ENCODE results near the gene ZSCAN12. TPM values are rescaled to one million over a fixed set of nuclear protein-coding genes. Genes with fewer than 3 reads are reported as not detected.
A peak's percentile ranks its signal among the peaks of the same experiment; 100 is the strongest.

Gene ZSCAN12
- total and polyA plus RNA-seq, 5 experiments from 2014 or later, result 1.8 to 11.5 (median 3.8) TPM

- DNase-seq, result no peak
- Mint-ChIP-seq H3K27me3 (no peaks in the 10 kb centered on the region), H3K27ac (no peak overlapping the region), H3K4me1 (peaks cover 0 to 11% (median 8%) of the 10 kb centered on the region in 4 donors), H3K9me3 (peaks cover 0 to 3% (median under 1%) of the 10 kb centered on the region in 9 donors), H3K4me3 (no peak overlapping the region), H3K36me3 (no peaks in the 10 kb centered on the region)
- POLR2A ChIA-PET, result interaction anchor here (0.5 to 2.3 kb wide), 11 partner anchors 10 to 1158 kb away, joined by 3 to 15 read pairs (median 4); partner anchors contain the start of genes ZKSCAN3, ZKSCAN8, ZNF165 and ZSCAN26
- ATAC-seq, result peak in 1 of 2 donors; percentile 6
These were observed 64.4 kb downstream of the ZSCAN12 start for GRCh38 chr6:28335040-28335563.

DNA sequence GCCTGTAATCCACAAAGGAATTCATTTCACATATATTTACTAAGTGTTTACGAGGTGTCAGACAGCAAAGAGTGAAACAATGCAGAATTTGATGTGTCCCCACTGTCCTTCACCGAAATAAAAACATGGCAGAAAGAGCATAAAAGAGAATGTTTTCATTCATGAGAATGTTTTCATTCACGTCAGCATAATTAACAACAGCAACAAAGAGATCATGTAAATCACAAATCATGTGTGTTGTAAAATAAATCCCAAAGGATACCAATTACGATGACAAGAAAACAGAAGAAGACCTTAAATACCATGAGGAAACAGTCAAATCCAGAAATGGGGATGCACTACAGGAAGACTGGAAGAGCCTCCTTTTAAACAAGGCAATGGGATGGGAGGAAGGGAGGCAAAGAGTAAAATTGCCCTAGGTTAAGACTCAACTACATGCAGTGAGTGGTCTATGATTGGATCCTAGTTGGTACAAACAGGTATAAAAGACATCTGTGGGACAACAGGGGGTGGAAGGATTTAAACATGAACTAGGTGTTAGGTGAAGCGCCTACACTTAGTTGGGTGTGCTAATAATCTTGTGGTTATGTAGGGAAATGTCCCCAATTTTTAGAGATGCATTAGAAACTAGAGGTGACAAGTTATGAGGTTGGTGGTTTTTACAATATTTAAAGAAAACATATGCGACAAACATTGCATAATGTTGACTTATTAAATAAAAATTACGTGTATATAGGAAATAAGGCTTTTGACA lies 65.1 kb downstream of the ZSCAN12 start:
- H3K4me3 Mint-ChIP-seq, result peak overlapping the region in 3 of 10 donors; percentile 1 to 53 (median 31)
- peak overlapping the region in 3 of 10 donors; percentile 23 to 61 (median 31) for H3K27ac Mint-ChIP-seq

GRCh38 chr6:28333599-28334018 lies 65.9 kb downstream of the ZSCAN12 start:
- Mint-ChIP-seq H3K4me1 (peaks cover 0 to 11% (median 8%) of the 10 kb centered on the region in 4 donors), H3K4me3 (no peak overlapping the region)
- no peak for ATAC-seq

More for the DNA sequence above, 65.1 kb downstream of the ZSCAN12 start:
- POLR2A ChIA-PET, result interaction anchor here (0.6 to 2.3 kb wide), 6 partner anchors 11 to 1158 kb away, joined by 3 to 15 read pairs (median 4); partner anchors contain the start of genes ZKSCAN3 and ZSCAN26
- H3K27me3 Mint-ChIP-seq, result no peaks in the 10 kb centered on the region
- DNase-seq, result no peak
- no peak for ATAC-seq
- H3K36me3 Mint-ChIP-seq, result no peaks in the 10 kb centered on the region
- peaks cover 0 to under 1% (median 0%) of the 10 kb centered on the region in 9 donors for H3K9me3 Mint-ChIP-seq
- peaks cover 0 to 11% (median 8%) of the 10 kb centered on the region in 4 donors for H3K4me1 Mint-ChIP-seq

GRCh38 chr6:28333047-28333446 lies 66.5 kb downstream of the ZSCAN12 start:
- POLR2A ChIA-PET, result no interaction called here
- ATAC-seq, result no peak
- peak overlapping the region in 4 of 10 donors; percentile 6 to 44 (median 21) for H3K27ac Mint-ChIP-seq
- H3K36me3 Mint-ChIP-seq, result peaks cover 6 to 11% (median 7%) of the 10 kb centered on the region in 3 donors
- no peaks in the 10 kb centered on the region for H3K27me3 Mint-ChIP-seq
- H3K9me3 Mint-ChIP-seq, result peaks cover 0 to 12% (median 6%) of the 10 kb centered on the region in 9 donors
- DNase-seq, result no peak
- peaks cover 0 to 11% (median 8%) of the 10 kb centered on the region in 4 donors for H3K4me1 Mint-ChIP-seq
- H3K4me3 Mint-ChIP-seq, result no peak overlapping the region

More at GRCh38 chr6:28333599-28334018, 65.9 kb downstream of the ZSCAN12 start:
- Mint-ChIP-seq H3K9me3 (peaks cover 0 to 9% (median 6%) of the 10 kb centered on the region in 9 donors), H3K27ac (peak overlapping the region in 8 of 10 donors; percentile 6 to 79 (median 44)), H3K36me3 (peaks cover 6 to 7% (median 7%) of the 10 kb centered on the region in 3 donors), H3K27me3 (no peaks in the 10 kb centered on the region)
- DNase-seq, result no peak
- POLR2A ChIA-PET, result no interaction called here

- DNase-seq (no peak), ATAC-seq (no peak)
- peaks cover 10 to 41% (median 28%) of the 10 kb centered on the region in 9 donors for H3K9me3 Mint-ChIP-seq
- no peak overlapping the region for H3K27ac Mint-ChIP-seq
- H3K36me3 Mint-ChIP-seq, result peaks cover 18 to 39% (median 29%) of the 10 kb centered on the region in 3 donors
- no peaks in the 10 kb centered on the region for H3K27me3 Mint-ChIP-seq
- POLR2A ChIA-PET, result no interaction called here
- peaks cover 0 to 9% (median 8%) of the 10 kb centered on the region in 4 donors for H3K4me1 Mint-ChIP-seq
- H3K4me3 Mint-ChIP-seq, result no peak overlapping the region
These were observed 69.5 kb downstream of the ZSCAN12 start for GRCh38 chr6:28330041-28330440.

Other genes with a start within 250 kb of the ZSCAN12 start
- gene ZSCAN9, start 174.5 kb downstream of the ZSCAN12 start, total RNA-seq, result 1 to 10 TPM; 3.4 to 4.8 TPM
- 1 to 10 TPM in 2 of 3 donors, under 1 TPM in 1; 0.86 to 2.6 (median 1.1) TPM for gene ZSCAN9, start 174.5 kb downstream of the ZSCAN12 start, polyA plus RNA-seq
- gene ZKSCAN4, start 147.5 kb downstream of the ZSCAN12 start, total RNA-seq, result 10 to 100 TPM; 10.5 to 11.4 TPM
- gene ZKSCAN4, start 147.5 kb downstream of the ZSCAN12 start, polyA plus RNA-seq, result 1 to 10 TPM; 3.4 to 7.1 (median 4.1) TPM
- gene NKAPL, start 140.4 kb downstream of the ZSCAN12 start, total RNA-seq, result 1 to 10 TPM; 1.2 to 1.7 TPM
- gene NKAPL, start 140.4 kb downstream of the ZSCAN12 start, polyA plus RNA-seq, result under 1 TPM in 1 of 3 donors, not detected in 2; 0.26 TPM
- 10 to 100 TPM; 22.0 to 26.8 TPM for gene ZSCAN26, start 132.6 kb downstream of the ZSCAN12 start, total RNA-seq
- gene ZSCAN26, start 132.6 kb downstream of the ZSCAN12 start, polyA plus RNA-seq, result 10 to 100 TPM; 14.3 to 16.1 (median 14.7) TPM
- gene PGBD1, start 118.2 kb downstream of the ZSCAN12 start, total RNA-seq, result 1 to 10 TPM; 2.4 to 2.5 TPM
- 1 to 10 TPM in 1 of 3 donors, under 1 TPM in 2; 0.45 to 1.2 (median 0.87) TPM for gene PGBD1, start 118.2 kb downstream of the ZSCAN12 start, polyA plus RNA-seq
- gene ZSCAN31, start 63.6 kb downstream of the ZSCAN12 start, total RNA-seq, result 1 to 10 TPM; 1.8 to 2.8 TPM
- 1 to 10 TPM in 1 of 3 donors, under 1 TPM in 2; 0.79 to 1.0 (median 0.98) TPM for gene ZSCAN31, start 63.6 kb downstream of the ZSCAN12 start, polyA plus RNA-seq
- gene ZKSCAN3, start 49.8 kb downstream of the ZSCAN12 start, total RNA-seq, result 10 to 100 TPM in 1 of 2 experiments, 1 to 10 TPM in 1; 8.7 to 11.1 TPM
- gene ZKSCAN3, start 49.8 kb downstream of the ZSCAN12 start, polyA plus RNA-seq, result 1 to 10 TPM in 2 of 3 donors, under 1 TPM in 1; 0.81 to 4.0 (median 2.0) TPM
- gene ZSCAN23, start 43.7 kb upstream of the ZSCAN12 start, total RNA-seq, result 1 to 10 TPM; 2.8 to 3.3 TPM
- gene ZSCAN23, start 43.7 kb upstream of the ZSCAN12 start, polyA plus RNA-seq, result 1 to 10 TPM in 2 of 3 donors, under 1 TPM in 1; 0.76 to 1.7 (median 1.1) TPM
- gene GPX6, start 116.0 kb upstream of the ZSCAN12 start, total RNA-seq, result not detected
- not detected for gene GPX6, start 116.0 kb upstream of the ZSCAN12 start, polyA plus RNA-seq
- gene GPX5, start 126.1 kb upstream of the ZSCAN12 start, total RNA-seq, result not detected
- not detected for gene GPX5, start 126.1 kb upstream of the ZSCAN12 start, polyA plus RNA-seq

All from naive thymus-derived CD8-positive, alpha-beta T cell (primary cell).